HG03066 (cell line): ENCODE data around the gene BDKRB2.

Experiments used
- ATAC-seq: cut with Tn5 transposase; IDR thresholded peaks from one replicate; pipeline ENCODE4 v1.9.1; 2021; ENCODE audit warnings: low read depth; ENCODE audit not compliant: unreplicated experiment

BDKRB2 gene

DNA sequence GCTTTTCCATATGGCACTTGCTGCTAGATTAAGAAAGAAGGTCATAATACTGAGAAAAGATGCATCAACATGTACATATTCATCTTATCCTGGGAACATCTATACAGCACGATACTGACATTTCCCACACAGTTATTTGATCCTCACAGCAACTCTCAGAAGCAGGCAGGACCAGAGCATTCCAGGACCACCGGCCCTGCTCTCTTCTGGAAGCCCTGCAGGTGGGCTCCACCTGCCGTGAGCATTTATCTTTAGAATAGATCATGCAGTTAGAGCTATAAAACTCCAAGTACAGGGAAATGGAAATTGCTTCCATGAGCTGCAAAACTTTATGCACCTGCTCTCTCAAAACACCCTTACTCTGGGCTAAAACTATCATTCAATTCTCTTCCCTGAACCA lies 45.8 kb downstream of the BDKRB2 start:
- ATAC-seq, result no peak

DNA sequence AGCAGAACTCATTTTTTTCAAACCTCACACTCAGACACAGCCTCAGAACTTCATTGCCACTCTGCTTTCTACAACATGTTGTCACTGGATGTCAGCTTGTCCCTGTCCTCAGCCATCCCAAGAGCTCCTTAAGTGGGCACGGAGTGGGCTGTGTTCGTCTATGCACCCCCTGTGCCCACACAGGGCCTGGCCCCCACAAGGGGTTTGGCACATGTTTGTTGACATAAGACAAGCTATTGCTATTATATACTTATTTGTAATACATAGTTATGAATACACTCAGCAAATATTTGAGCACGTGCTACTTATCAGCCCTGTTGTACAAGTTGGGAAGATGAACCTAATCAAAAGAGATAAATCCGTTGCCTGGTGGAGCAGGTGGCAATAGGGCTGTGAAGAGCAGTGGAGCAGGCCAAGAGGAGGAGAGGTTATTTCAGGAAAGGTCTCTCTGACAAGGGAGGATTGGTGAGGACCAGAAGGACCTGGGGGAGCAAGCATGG lies 47.1 kb downstream of the BDKRB2 start:
- ATAC-seq, result no peak

DNA sequence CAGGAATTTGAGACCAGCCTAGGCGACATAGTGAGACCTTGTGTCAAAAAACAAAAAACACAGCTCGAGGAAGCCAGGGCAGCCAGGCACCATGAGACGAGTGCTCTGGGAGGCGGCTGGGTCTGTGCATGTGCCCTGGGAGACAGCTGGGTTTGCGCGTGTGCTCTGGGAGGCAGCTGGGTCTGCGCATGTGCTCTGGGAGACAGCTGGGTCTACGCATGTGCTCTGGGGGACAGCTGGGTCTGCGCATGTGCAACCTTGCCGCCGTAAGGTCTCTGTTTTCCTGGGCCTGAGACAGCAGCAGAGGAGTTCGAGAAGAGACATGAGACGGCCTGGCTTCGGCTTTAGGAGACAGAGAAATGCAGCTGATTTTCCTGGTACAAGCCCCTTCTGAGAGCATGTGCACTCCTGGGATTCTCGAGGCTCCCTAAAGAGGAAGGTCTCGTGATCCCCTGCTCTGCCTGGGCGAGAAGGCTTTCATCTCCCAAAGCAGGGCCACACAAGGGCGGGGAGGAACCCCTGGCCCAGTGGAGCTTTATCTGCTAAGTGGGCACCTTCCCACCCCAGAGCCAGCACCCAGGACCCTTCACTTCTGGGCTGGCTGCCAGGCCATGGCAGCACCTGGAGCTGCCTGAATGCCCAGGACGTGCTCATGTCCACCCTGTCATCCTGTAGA lies 47.8 kb downstream of the BDKRB2 start:
- ATAC-seq, result no peak

DNA sequence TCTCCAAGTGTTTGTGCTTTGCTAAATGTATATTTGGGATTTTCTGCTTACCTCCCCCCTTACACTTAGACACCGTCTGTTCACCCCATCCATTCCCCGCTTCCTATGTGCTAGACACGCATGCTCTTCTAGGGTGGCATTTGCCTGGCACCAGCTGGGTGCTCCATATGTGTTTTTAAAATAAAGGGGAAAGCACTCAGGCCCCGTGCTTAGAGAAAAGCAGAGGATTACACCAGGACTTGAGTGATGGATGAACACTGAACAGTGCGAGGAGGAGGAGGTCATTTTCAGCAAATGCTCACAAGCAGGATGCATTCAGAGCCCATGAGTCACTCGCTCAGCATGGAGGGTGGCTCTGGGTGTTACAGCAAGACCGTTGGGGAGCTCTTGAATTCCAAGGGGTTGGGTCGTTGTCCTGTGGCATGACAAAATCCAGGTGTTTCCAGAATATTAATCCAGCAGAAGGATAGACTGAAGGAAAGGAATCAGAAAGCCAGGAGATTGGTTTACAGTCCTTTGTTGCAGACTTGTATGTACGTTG lies 48.4 kb downstream of the BDKRB2 start:
- ATAC-seq, result no peak

DNA sequence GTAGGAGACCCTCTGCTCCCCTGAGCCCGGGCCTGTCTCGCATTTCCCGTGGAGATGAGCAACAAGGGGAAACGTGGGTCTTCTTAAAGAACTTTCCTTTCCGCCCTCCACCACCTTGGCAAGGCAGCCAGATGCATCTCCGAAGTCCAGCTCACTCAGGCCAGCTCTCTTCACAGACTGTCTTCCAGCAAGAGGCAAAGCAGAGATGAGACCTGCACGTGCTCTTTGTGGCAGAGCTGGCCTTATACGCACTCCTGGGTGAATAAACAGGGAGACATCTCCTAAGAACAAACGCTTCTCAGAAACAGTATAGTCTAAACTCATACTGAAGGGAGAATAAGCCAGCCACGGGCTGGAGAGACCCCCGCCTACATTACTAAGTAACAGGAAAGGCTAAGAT lies 50.0 kb downstream of the BDKRB2 start:
- ATAC-seq, result no peak

DNA sequence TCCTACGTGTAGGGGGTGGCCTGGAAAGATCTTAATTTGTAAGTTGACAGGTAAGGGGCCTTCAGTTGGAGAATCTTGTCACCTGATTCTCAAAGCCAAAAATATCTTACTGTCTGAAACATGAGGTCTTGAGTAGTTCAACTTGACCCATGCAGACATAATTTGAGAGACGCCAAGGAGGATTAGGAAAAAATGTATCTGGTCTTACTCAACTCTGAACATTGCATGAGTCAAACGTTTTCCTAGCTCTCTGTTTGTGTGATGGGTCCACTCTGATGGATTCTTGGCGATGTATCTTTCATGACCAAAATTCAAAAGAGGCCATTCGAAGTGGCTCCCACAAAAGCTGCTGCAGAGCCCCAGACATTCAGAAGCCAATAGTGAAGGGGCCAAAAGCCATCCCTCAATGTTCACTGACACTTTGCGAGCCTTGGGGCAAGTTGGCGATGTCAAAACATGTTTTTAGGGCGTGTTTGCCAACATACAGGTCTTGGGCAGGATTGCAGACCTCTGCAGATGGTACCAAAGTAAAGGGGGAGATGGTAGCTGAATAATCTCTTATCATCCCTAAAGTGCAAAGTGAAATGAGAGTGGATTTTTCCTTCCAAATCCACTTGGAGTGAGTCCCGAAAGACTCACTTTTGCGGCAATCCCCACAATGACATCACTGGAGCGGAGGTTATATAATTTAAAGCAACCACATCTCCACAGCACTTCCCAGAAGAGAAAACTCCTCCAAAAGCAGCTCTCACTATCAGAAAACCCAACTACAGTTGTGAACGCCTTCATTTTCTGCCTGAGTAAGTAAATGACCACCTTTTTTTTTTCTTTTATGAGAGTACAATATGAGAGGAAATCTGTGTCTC lies 51.1 kb downstream of the BDKRB2 start, which contains the start of gene BDKRB1:
TSS of gene BDKRB1 (plus strand) at position 710 of the 866 bp plus-strand sequence. CDS start 7,473 bp downstream, outside the sequence.
- no peak for ATAC-seq

DNA sequence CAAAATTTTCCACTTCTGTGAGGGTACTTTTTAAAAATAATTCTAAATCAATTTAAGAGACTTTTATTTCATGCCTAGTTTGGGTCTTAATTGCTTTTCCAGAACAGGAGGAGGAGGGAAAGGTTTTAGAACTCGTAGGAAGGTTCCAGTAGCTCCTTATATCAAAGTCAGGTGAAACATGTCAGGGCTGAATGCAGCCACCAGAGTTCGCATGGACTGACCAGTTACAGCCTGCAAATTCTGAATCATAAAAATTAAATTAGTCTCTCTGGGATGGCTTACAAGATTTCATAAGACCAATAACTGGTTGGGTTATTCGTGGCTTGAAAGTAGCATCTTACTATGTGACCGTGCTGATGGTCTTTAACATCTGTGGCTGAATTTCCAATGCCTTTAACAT lies 51.8 kb downstream of the BDKRB2 start:
- no peak for ATAC-seq

DNA sequence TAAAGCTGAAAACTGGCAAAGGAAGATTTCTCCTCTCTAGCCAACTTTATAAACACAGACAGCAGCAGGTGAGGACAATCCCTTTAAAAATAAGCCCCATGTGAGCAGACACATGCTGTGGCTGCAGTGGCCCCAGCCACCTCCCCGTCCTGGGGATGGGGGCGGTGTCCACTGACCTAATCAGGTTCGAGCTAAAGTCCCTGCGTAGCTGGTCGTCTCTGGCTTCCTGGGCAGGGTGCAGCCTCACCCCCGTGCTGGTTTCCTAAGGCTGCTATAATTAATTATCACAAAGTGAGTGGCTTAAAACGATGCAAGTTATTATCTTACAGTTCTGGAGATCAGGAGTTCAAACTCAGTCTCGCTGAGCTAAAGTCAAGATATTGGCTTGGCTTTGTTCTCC lies 52.4 kb downstream of the BDKRB2 start:
- no peak for ATAC-seq

DNA sequence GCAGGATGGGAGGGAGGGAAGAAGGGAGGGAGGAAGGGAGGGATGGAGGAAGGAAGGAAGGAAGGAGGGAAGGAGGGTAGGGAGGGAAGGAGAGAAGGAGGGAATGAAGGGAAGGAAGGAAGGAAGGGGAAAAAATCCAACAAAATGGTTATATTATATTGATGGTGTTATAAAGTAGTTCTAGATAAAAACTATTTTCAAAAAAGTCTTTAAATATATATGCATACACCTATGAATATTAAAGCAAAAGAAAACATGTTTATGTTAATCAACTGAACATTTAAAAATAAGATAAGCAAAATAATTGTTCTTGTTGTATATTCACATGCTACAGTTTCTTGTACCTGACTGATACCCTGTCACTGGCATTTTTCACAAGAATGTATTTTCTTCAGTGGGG lies 53.3 kb downstream of the BDKRB2 start:
- no peak for ATAC-seq

DNA sequence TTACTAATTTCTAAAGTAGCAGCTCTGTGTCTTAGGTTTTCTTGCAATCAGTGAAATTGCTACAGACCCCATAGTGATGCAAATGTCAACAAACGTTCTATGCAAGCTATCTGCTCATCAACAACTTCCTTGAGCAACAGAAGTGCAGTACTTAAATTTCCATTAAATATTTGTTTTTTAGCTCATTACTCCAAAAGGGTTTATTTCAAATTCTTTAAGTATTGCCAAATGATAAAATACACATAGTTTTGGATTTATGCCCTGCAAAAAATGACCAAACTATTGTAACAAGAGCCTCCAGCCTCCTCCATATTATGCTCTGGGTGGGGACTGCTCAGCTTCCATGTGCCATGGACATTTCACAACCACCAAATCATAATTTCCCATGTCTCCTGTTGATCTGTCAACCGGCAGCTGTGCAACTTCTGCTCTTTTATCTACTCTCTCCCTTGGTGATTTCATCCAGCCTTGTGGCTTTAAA lies 55.7 kb downstream of the BDKRB2 start:
- no peak for ATAC-seq

DNA sequence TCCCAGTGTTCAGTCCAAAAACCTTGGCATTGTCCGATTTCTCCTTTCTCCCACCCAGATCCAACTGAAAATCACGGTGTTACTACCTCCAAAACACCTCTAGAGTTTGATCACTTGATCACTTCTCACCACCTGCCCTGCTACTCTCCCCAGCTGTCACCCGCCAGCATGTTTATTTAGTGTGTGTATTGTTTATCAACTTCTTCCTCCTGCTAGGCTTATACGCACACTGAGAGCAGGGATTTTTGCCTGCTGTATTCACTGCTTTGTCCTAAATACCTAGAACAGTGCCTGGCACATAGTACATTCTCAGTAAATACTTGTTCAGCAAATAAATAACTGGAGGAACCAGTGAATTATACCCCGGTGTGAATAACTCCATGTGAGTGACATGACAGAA lies 56.4 kb downstream of the BDKRB2 start:
- ATAC-seq, result no peak

DNA sequence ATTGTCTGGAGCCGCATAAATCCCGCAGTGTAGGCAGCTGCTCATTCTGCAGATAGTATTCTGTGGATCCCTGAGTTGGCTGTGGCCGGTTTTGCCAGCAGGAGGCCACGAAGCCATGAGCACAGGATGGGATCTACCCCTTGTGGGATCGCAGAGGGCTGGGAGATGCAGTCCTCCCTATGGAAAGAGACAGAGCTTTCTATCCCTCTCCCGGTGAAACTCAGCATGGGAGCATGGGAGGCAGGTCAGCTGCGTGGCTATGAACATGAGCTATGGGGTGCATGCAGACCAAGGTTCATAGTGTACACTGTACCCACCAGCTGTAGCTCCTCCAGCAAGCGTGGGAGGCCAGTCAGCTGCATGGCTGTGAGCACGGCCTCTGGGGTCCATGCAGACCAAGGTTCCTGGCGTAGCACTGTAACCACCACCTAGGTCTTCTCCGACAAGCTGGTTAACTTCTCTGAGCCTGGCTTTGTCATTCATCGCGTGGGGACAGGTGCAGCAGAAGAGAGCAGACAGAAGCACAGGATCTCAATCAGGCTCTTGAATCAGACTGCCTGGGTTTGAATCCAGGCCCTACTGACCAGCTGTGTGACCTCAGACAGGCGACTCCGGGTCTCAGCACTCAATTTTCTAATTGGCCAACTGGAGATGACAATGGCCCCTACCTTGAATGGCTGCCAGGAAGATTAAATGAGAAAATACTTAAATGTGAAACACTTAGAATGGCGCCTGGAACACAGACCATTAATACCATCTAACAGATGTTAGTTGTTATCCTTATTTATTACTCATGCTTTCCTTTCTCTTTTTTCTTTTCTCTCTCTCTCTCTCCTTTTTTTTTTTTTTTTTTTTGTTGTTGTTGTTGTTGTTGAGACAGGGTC lies 57.4 kb downstream of the BDKRB2 start:
- ATAC-seq, result no peak

DNA sequence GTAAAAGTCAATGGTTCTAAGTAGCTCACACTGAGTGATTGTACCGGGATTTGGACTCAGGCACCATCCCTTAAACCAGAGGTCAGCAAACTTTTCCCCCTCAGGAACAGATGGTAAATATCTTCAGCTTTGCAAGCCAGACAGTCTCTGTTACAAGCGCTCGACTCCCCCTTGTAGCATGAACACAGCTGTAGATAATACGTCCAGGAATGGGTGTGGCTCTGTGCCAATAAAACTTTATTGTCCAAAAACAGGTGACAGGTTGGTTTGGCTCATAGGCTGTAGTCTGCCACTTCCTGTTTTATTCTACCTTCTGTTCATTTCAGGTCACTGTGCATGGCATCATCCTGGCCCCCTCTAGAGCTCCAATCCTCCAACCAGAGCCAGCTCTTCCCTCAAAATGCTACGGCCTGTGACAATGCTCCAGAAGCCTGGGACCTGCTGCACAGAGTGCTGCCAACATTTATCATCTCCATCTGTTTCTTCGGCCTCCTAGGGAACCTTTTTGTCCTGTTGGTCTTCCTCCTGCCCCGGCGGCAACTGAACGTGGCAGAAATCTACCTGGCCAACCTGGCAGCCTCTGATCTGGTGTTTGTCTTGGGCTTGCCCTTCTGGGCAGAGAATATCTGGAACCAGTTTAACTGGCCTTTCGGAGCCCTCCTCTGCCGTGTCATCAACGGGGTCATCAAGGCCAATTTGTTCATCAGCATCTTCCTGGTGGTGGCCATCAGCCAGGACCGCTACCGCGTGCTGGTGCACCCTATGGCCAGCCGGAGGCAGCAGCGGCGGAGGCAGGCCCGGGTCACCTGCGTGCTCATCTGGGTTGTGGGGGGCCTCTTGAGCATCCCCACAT lies 58.9 kb downstream of the BDKRB2 start:
- ATAC-seq, result no peak

DNA sequence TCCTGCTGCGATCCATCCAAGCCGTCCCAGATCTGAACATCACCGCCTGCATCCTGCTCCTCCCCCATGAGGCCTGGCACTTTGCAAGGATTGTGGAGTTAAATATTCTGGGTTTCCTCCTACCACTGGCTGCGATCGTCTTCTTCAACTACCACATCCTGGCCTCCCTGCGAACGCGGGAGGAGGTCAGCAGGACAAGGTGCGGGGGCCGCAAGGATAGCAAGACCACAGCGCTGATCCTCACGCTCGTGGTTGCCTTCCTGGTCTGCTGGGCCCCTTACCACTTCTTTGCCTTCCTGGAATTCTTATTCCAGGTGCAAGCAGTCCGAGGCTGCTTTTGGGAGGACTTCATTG lies 59.5 kb downstream of the BDKRB2 start:
- no peak for ATAC-seq

DNA sequence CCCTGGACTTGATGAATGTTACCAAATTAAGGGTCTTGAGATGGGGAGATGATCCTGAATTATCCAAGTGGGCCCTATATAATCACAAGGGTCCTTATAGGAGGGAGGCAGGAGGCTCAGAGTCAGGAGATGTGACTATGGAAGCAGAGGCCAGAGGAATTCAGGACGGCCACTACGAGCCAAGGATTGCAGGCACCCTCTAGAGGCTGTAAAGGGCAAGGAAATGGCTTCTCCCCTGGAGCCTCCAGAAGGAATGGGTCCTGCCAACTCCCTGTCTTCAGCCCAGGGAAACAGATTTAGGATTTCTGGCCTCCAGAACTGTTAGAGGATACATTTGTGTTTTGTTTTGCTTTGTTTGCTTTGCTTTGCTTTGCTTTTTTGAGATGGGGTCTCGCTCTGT lies 60.2 kb downstream of the BDKRB2 start:
- no peak for ATAC-seq

DNA sequence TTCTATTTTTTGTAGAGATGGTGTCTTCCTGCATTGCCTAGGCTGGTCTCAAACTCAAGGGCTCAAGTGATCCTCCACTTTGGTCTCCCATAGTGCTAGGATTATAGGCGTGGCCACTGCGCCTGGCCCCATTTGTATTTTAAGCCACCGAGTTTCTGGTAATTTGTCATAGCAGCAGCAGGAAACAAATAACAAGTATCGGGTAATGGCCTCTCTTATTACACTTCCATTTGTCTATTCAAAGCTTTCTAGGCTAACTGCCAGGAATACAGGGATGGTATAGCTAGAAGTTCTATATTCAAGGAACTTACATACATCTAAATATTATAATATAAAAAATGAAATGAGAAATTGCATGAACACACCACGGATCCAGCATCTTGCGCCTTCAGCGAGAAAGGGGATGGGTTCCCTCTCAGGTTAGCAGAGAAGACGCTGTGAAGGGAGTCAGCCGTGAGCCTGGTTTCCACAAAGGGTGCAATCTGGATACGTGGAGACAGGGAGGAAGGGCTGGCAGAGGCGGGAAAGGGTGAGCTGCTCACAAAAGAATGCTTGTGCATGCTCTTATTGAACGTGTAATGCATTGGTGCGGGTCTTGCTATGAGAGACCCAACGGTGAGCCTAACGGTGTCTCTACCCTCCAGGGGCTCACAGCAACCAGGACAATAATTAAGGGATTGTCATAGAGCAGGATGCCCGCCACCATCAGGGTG lies 60.9 kb downstream of the BDKRB2 start:
- ATAC-seq, result no peak

DNA sequence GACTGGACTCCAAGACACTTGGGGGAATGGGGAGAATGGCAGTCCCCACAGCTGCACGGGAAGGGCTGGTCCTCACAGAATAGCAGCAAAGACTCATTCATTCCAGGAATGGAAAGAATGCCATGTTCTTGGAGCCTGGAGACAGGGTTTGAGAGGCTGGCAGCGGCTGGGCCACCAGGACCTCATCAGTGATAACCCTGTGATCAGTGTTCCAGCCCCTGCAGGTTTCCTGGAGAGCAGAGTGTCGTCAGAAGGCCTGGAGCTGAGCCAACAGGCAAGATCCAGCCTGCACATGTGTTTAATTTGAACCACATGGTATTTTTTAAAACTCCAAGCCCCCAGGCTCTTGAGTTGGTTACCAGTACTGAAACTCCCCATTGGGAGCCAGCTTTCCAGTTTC lies 62.7 kb downstream of the BDKRB2 start:
- no peak for ATAC-seq

DNA sequence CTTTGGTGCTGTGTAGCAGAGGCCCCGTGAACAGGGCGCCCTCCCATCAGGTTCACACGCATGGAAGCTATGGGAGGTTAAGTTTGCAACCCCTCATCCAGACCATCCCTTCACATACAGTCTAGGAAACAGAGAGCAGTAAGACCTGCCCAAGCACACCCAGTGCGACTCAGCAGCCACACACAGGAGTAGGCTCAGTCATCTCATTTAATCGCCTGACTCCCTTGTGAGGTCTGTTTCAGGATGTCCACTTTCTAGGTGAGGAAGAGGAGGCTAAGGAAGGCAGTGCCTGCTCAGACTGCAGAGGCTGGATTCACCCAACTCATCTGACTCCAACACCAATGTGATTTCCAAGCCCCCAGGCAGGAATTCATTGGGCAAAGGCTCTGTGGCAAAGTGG lies 63.3 kb downstream of the BDKRB2 start:
- no peak for ATAC-seq
